GM10248 (cell line): Measurements from ENCODE around the gene STK24.

Source experiments
- CTCF ChIA-PET: fragments of 300-600 bp; sonication (Branson Sonifier 250); formaldehyde crosslinking; extraction: SDS; loops from one replicate; lab custom pipeline; 2021; ENCODE audit warnings: antibody characterized with exemption; lab: Yijun Ruan, JAX
- POLR2A ChIA-PET: fragments of 350-650 bp; sonication (Branson Sonifier 250); formaldehyde crosslinking; extraction: SDS; loops from one replicate; lab custom pipeline; 2020; ENCODE audit warnings: antibody characterized with exemption; lab: Yijun Ruan, JAX
- DNase-seq: peaks from one replicate; pipeline ENCODE4 v3.0.0; 2012; ENCODE audit errors: extremely low spot score
- CTCF ChIP-seq: IDR thresholded peaks from 2 replicates; pipeline ENCODE4 v1.5.1; 2012; ENCODE audit warnings: mild to moderate bottlenecking, low read depth; ENCODE audit errors: extremely low read depth, missing control alignments, control extremely low read depth

Gene STK24

DNA sequence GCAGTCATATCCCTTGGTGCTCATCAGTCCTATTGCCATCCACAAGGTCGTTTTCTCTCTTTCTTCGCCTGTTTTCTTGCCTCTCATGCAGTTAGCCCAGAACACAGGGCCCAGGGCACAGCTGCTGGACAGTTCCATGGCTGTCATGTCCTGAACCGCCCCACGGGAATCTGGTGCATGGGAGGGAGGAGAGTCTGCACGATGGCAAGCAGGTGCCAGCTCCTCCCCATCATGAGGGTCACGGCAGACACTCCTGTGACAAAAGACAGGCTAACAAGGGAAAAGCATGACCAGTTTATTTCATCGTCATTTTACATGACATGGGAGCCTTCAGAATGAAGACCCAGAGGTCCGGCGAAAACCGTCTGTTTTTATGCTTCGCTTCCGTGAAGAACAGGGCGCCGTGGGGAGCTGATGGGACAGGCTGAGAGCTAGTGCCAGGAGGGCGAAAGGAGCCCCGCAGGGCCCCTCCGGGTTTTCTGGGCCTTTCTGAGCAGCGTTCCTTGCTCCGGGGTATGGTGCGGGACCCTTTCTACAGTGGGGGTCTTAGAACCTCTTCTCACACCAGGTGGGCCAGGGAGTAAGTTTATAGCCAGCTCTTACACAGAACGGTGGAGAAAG is 135.7 kb downstream of the STK24 start:
- TF ChIP-seq CTCF = no peak
- ChIA-PET CTCF (interaction anchor here (0.7 to 8.8 kb wide), 2 partner anchors 212 to 232 kb away, joined by 3 to 208 read pairs; no protein-coding TSS in a partner anchor), POLR2A (no interaction called here)
- DNase-seq = no peak

GRCh38 chr13:98440390-98441055 is 136.4 kb downstream of the STK24 start:
- CTCF ChIA-PET = interaction anchor here (8.8 kb wide), 1 partner anchor 213 kb away, joined by 208 read pairs; no protein-coding TSS in a partner anchor
- no peak for DNase-seq
- no peak for TF ChIP-seq CTCF
- POLR2A ChIA-PET = no interaction called here

GRCh38 chr13:98439896-98440295 is 137.0 kb downstream of the STK24 start:
- DNase-seq = no peak
- ChIA-PET CTCF (interaction anchor here (8.8 kb wide), 1 partner anchor 213 kb away, joined by 208 read pairs; no protein-coding TSS in a partner anchor), POLR2A (no interaction called here)
- TF ChIP-seq CTCF = no peak

- DNase-seq = no peak
- ChIA-PET CTCF (no interaction called here), POLR2A (no interaction called here)
- TF ChIP-seq CTCF = no peak
These were observed 137.6 kb downstream of the STK24 start for GRCh38 chr13:98439126-98439828.

DNA sequence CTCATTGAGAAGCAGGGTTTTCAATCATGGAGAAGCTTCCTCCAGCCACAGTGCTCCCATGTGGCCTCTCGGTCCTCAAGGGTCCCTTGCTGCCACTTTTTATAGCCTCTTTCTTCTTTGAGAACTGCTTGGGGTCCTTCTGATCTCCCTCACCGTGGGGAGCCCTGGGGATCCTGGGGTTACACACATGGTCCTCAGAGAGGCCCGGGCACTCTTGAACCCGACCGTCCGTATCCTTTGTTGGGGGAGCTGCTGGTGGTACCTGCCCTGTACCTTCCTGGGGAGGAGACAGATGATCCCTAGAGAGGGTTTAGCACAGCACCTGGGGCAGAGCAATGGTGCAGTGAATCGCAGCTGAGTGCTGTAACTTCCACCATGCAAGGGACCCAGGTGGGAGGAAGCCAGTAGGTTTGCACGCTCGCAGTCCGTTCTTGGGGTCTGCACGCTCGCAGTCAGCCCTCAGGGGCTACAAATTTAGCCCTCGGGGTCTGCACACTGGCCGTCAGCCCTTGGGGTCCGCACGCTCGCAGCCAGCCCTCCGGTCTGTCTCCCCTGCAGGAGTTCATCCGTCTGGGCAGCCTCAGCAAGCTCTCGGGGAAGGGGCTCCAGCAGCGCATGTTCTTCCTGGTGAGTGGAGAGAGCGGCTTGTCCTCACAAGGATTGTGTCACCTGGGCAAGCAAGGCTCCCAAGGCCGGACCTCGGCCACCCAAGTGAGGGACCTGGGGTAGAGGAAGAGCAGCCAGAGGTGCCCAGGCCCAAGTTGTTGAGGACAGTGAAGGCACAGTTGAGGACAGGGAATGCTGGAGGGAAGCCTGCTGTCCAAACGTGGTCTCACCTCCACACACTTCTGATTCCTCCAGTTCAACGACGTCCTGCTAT is 138.4 kb downstream of the STK24 start:
- DNase-seq = no peak
- TF ChIP-seq CTCF = no peak
- ChIA-PET CTCF (interaction anchor here (1.0 kb wide), 1 partner anchor 215 kb away, joined by 3 read pairs; no protein-coding TSS in a partner anchor), POLR2A (no interaction called here)
